SK-N-SH treated with all-trans-retinoic acid at 6 μM for 48 hours (cell line): ENCODE measurements around the gene CNTNAP3B.
"Not testable (repeated sequence)": the region's sequence is repeated elsewhere in the genome, so short reads cannot be mapped to it uniquely, and the experiment has no call there.

Experiments used
- ARNTL ChIP-seq: fragments of 450-650 bp; formaldehyde crosslinking; IDR thresholded peaks from 2 replicates; pipeline ENCODE4 v1.5.0; 2020; ENCODE audit warnings: low read depth, mild to moderate bottlenecking, moderate library complexity, borderline replicate concordance
- BACH2 ChIP-seq: fragments of 250-450 bp; sonication (Bioruptor Pico); IDR thresholded peaks from 2 replicates; pipeline ENCODE4 v1.9.0; 2021; ENCODE audit warnings: mild to moderate bottlenecking, borderline replicate concordance
- PATZ1 ChIP-seq: fragments of 250-450 bp; sonication (Bioruptor Pico); IDR thresholded peaks from 2 replicates; pipeline ENCODE4 v1.8.0; 2020; ENCODE audit warnings: mild to moderate bottlenecking, moderate library complexity, borderline replicate concordance
- PPARA ChIP-seq: fragments of 250-450 bp; sonication (Bioruptor Pico); IDR thresholded peaks from 2 replicates; pipeline ENCODE4 v1.5.0; 2020; ENCODE audit warnings: mild to moderate bottlenecking, borderline replicate concordance
- SNAI2 ChIP-seq: fragments of 250-450 bp; sonication (Bioruptor Pico); IDR thresholded peaks from 2 replicates; pipeline ENCODE4 v1.5.0; 2020; ENCODE audit warnings: mild to moderate bottlenecking, moderate library complexity
- TCF4 ChIP-seq: fragments of 250-450 bp; sonication (Bioruptor Pico); IDR thresholded peaks from 2 replicates; pipeline ENCODE4 v1.8.0; 2021; ENCODE audit warnings: mild to moderate bottlenecking, moderate library complexity, borderline replicate concordance
- TOX ChIP-seq: fragments of 250-450 bp; sonication (Bioruptor Pico); IDR thresholded peaks from 2 replicates; pipeline ENCODE4 v1.8.0; 2021; ENCODE audit warnings: mild to moderate bottlenecking, moderate library complexity, borderline replicate concordance
- TSHZ2 ChIP-seq: fragments of 250-450 bp; sonication (Bioruptor Pico); IDR thresholded peaks from 2 replicates; pipeline ENCODE4 v1.5.0; 2020; ENCODE audit warnings: mild to moderate bottlenecking, moderate library complexity
- ZFP3 ChIP-seq: fragments of 250-450 bp; sonication (Bioruptor Pico); IDR thresholded peaks from 2 replicates; pipeline ENCODE4 v1.5.0; 2020; ENCODE audit warnings: mild to moderate bottlenecking, moderate library complexity
- ZFP30 ChIP-seq: fragments of 450-650 bp; formaldehyde crosslinking; IDR thresholded peaks from 2 replicates; pipeline ENCODE4 v1.5.0; 2022; ENCODE audit warnings: mild to moderate bottlenecking, moderate library complexity
- ZNF565 ChIP-seq: fragments of 450-650 bp; formaldehyde crosslinking; conservative IDR thresholded peaks from 2 replicates; pipeline ENCODE4 v1.5.0; 2020; ENCODE audit warnings: low read depth, mild to moderate bottlenecking, moderate library complexity
- ZNF70 ChIP-seq: fragments of 450-650 bp; formaldehyde crosslinking; IDR thresholded peaks from 2 replicates; pipeline ENCODE4 v1.5.0; 2020; ENCODE audit warnings: mild to moderate bottlenecking, moderate library complexity
- TF ChIP-seq, protein P1 (sequence below): fragments of 250-450 bp; sonication (Bioruptor Pico); IDR thresholded peaks from 2 replicates; pipeline ENCODE4 v1.8.0; 2021; ENCODE audit warnings: low read depth, mild to moderate bottlenecking, moderate library complexity, borderline replicate concordance
- TF ChIP-seq, protein P2 (sequence below): fragments of 250-450 bp; sonication (Bioruptor Pico); IDR thresholded peaks from 2 replicates; pipeline ENCODE4 v1.5.1; 2020; ENCODE audit warnings: low read depth, mild to moderate bottlenecking, moderate library complexity

DNA sequence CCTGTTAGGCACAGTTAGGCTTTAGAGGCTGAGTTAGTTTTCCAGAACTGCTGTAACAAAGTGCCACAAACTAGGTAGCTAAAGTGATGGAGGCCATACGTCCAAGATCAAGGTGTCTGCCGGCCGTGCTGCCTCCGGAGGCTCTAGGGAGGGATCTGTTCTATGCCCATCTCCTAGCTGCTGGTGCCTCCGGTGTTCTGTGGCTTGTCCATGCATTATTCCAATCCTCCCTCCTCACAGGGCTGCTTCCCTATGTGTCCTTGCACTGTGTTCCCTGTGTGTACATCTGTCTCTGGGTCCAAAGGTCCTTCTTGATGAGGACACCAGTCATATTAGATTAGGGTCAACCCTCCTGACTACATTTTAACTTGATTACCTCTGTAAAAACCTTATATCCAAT, 54.4 kb downstream of the CNTNAP3B start:
- not testable (repeated sequence) for TF ChIP-seq PATZ1; PPARA (CRISPR knock-in tag); ZFP3 (CRISPR knock-in tag); SNAI2; TOX (CRISPR knock-in tag); ARNTL; ZFP30 (CRISPR knock-in tag); ZNF565 (CRISPR knock-in tag); ZNF70; TCF4 (CRISPR knock-in tag); TSHZ2 (CRISPR knock-in tag); BACH2 (CRISPR knock-in tag)
- TF ChIP-seq, protein P1, sequence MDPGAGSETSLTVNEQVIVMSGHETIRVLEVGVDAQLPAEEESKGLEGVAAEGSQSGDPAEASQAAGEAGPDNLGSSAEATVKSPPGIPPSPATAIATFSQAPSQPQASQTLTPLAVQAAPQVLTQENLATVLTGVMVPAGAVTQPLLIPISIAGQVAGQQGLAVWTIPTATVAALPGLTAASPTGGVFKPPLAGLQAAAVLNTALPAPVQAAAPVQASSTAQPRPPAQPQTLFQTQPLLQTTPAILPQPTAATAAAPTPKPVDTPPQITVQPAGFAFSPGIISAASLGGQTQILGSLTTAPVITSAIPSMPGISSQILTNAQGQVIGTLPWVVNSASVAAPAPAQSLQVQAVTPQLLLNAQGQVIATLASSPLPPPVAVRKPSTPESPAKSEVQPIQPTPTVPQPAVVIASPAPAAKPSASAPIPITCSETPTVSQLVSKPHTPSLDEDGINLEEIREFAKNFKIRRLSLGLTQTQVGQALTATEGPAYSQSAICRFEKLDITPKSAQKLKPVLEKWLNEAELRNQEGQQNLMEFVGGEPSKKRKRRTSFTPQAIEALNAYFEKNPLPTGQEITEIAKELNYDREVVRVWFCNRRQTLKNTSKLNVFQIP (CRISPR knock-in tag), result not testable (repeated sequence)
- TF ChIP-seq, protein P2, sequence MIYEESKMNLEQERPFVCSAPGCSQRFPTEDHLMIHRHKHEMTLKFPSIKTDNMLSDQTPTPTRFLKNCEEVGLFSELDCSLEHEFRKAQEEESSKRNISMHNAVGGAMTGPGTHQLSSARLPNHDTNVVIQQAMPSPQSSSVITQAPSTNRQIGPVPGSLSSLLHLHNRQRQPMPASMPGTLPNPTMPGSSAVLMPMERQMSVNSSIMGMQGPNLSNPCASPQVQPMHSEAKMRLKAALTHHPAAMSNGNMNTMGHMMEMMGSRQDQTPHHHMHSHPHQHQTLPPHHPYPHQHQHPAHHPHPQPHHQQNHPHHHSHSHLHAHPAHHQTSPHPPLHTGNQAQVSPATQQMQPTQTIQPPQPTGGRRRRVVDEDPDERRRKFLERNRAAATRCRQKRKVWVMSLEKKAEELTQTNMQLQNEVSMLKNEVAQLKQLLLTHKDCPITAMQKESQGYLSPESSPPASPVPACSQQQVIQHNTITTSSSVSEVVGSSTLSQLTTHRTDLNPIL (CRISPR knock-in tag), result not testable (repeated sequence)
